ENCODE data around the gene MGAT5B. TPM values are rescaled to one million over a fixed set of nuclear protein-coding genes. Genes with fewer than 3 reads are reported as not detected.

Gene MGAT5B
- total and polyA plus RNA-seq, 2 experiments from 2014 or later = 1.6 to 10.0 TPM

- no peak for ATAC-seq
- H3K9me2 ChIP-seq (ENCODE audit: insufficient read depth) = no peaks in the 10 kb centered on the region
- no peaks in the 10 kb centered on the region for H3K27me3 ChIP-seq (ENCODE audit: insufficient read depth)
- no peaks in the 10 kb centered on the region for H3K36me3 ChIP-seq (ENCODE audit: insufficient read depth)
- no peak overlapping the region for H3K27ac Mint-ChIP-seq
- no peaks in the 10 kb centered on the region; the same call in 2 of the 3 replicates for H3K9me3 Mint-ChIP-seq
- no peak overlapping the region for H3K4me3 ChIP-seq
- H3K27me3 Mint-ChIP-seq (ENCODE audit: insufficient read depth, low read depth, poor library complexity) = peaks cover 5% of the 10 kb centered on the region
- no peaks in the 10 kb centered on the region for H3K4me1 ChIP-seq (ENCODE audit: insufficient read depth)
- no peak overlapping the region for H2AFZ ChIP-seq
- no peaks in the 10 kb centered on the region for H3K79me2 ChIP-seq (replicated peaks; ENCODE audit: insufficient read depth)
- H3K27ac ChIP-seq (ENCODE audit: low read depth) = no peak overlapping the region
- no peaks in the 10 kb centered on the region for H4K20me1 ChIP-seq (replicated peaks; ENCODE audit: insufficient read depth)
- no peak for DNase-seq (ENCODE audit: low spot score)
- H3F3A ChIP-seq (replicated peaks; ENCODE audit: low read depth) = no peaks in the 10 kb centered on the region
- H3K4me2 ChIP-seq = no peak overlapping the region
- H3K4me3 Mint-ChIP-seq = no peak overlapping the region
- peaks cover 6% of the 10 kb centered on the region; the same call in 2 of the 3 replicates for H3K36me3 Mint-ChIP-seq (ENCODE audit: low read depth)
- H3K4me1 Mint-ChIP-seq = peaks cover 4% of the 10 kb centered on the region
- no peak for TF ChIP-seq ETS1 (IDR thresholded peaks at IDR 0.05)
- TF ChIP-seq EZH2phosphoT487 (IDR thresholded peaks at IDR 0.05; ENCODE audit: unreplicated experiment) = no peak
- TF ChIP-seq ZNF462 (CRISPR knock-in tag; IDR thresholded peaks at IDR 0.05) = no peak
- no peak for TF ChIP-seq JUNB (IDR thresholded peaks at IDR 0.05; ENCODE audit: unreplicated experiment)
- no peak for TF ChIP-seq NANOG (IDR thresholded peaks at IDR 0.05; ENCODE audit: borderline replicate concordance)
- no peak for TF ChIP-seq CREB1 (CRISPR knock-in tag; IDR thresholded peaks at IDR 0.05; ENCODE audit: low read depth)
- no peak for TF ChIP-seq EZH2 (IDR thresholded peaks at IDR 0.05; ENCODE audit: low read depth, unreplicated experiment)
- TF ChIP-seq ZNF331 (CRISPR knock-in tag; IDR thresholded peaks at IDR 0.05; ENCODE audit: low read depth) = no peak
- no peak for TF ChIP-seq POLR2AphosphoS5 (IDR thresholded peaks at IDR 0.05; ENCODE audit: low read depth)
Measured at GRCh38 chr17:76903631-76904030, 35.4 kb downstream of the MGAT5B start.
